ENCODE measurements around the gene BPI. TPM values are rescaled to one million over a fixed set of nuclear protein-coding genes. Genes with fewer than 3 reads are reported as not detected.
"Not testable (repeated sequence)": the region's sequence is repeated elsewhere in the genome, so short reads cannot be mapped to it uniquely, and the experiment has no call there.

Gene BPI
- under 1 TPM in 2 of 4 donors, not detected in 2; 0.66 to 0.92 TPM for total RNA-seq

GRCh38 chr20:38303908-38304379 is at the start of gene BPI:
BPI (plus strand) TSS chr20:38304156; CDS start chr20:38304224, 68 bp downstream.
- no peak within 1 kb of the TSS for H3K4me3 ChIP-seq
- no peaks in the 10 kb centered on the region for H3K36me3 ChIP-seq
- peaks cover 0 to 49% (median 2%) of the 10 kb centered on the region in 4 donors for H3K27me3 ChIP-seq
- DNase-seq (ENCODE audit: extremely low spot score) = no peak
- H3K4me1 ChIP-seq = peaks cover 4 to 22% (median 12%) of the 10 kb centered on the region in 4 donors
- intact Hi-C loops (cut with DNase I) = loop anchor here (5.0 kb wide), 1 partner anchor 67 kb away; no protein-coding TSS in a partner anchor
- 75% methylated on average over 20 of the region's 21 CpGs for WGBS
- H3K27ac ChIP-seq (replicated peaks in 1 of 4) = no peak within 1 kb of the TSS
- H3K9me3 ChIP-seq = no peaks in the 10 kb centered on the region
- TF ChIP-seq EP300 (IDR thresholded peaks at IDR 0.05) (no peak), CTCF (IDR thresholded peaks at IDR 0.05) (no peak), POLR2A (IDR thresholded peaks at IDR 0.05; ENCODE audit: low read depth) (no peak), POLR2AphosphoS5 (IDR thresholded peaks at IDR 0.05) (no peak)

- DNase-seq (ENCODE audit: extremely low spot score); H3K4me3 ChIP-seq; H3K9me3 ChIP-seq; H3K36me3 ChIP-seq; H3K27me3 ChIP-seq; intact Hi-C loops (cut with DNase I): not testable (repeated sequence)
- Histone ChIP-seq H3K27ac (replicated peaks in 1 of 4) (peak overlapping the region; percentile 62 to 88 (median 70)), H3K4me1 (peaks cover 0 to 72% (median 61%) of the 10 kb centered on the region in 4 donors)
- WGBS = 72% methylated on average over 4 of the region's 4 CpGs
Observed at GRCh38 chr20:38254621-38255020, 49.3 kb upstream of the BPI start.

GRCh38 chr20:38255393-38255792 is 48.6 kb upstream of the BPI start:
- no peak for TF ChIP-seq POLR2A (IDR thresholded peaks at IDR 0.05; ENCODE audit: low read depth)
- TF ChIP-seq CTCF (IDR thresholded peaks at IDR 0.05) = no peak
- TF ChIP-seq EP300 (IDR thresholded peaks at IDR 0.05) = no peak
- TF ChIP-seq POLR2AphosphoS5 (IDR thresholded peaks at IDR 0.05) = no peak
- no peaks in the 10 kb centered on the region for H3K9me3 ChIP-seq
- WGBS = 43% methylated on average over 5 of the region's 5 CpGs
- peaks cover 0 to 73% (median 62%) of the 10 kb centered on the region in 4 donors for H3K4me1 ChIP-seq
- intact Hi-C loops (cut with DNase I) = no loop called here
- no peak overlapping the region for H3K4me3 ChIP-seq
- no peak for DNase-seq (ENCODE audit: extremely low spot score)
- H3K36me3 ChIP-seq = no peaks in the 10 kb centered on the region
- peak overlapping the region; percentile 62 to 88 (median 70) for H3K27ac ChIP-seq (replicated peaks in 1 of 4)
- peaks cover 0 to 12% (median 3%) of the 10 kb centered on the region in 4 donors for H3K27me3 ChIP-seq

- H3K9me3 ChIP-seq = no peaks in the 10 kb centered on the region
- H3K4me1 ChIP-seq = peaks cover 0 to 79% (median 65%) of the 10 kb centered on the region in 4 donors
- DNase-seq (ENCODE audit: extremely low spot score) = no peak
- no peak for TF ChIP-seq POLR2AphosphoS5 (IDR thresholded peaks at IDR 0.05)
- TF ChIP-seq CTCF (IDR thresholded peaks at IDR 0.05) = no peak
- no peak for TF ChIP-seq POLR2A (IDR thresholded peaks at IDR 0.05; ENCODE audit: low read depth)
- no peak for TF ChIP-seq EP300 (IDR thresholded peaks at IDR 0.05)
- WGBS = 84% methylated on average over 4 of the region's 4 CpGs
- peaks cover 0 to 19% (median 4%) of the 10 kb centered on the region in 4 donors for H3K27me3 ChIP-seq
- H3K4me3 ChIP-seq = no peak overlapping the region
- intact Hi-C loops (cut with DNase I) = no loop called here
- no peaks in the 10 kb centered on the region for H3K36me3 ChIP-seq
- peak overlapping the region; percentile 62 to 88 (median 70) for H3K27ac ChIP-seq (replicated peaks in 1 of 4)
Observed at GRCh38 chr20:38256021-38256420, 47.9 kb upstream of the BPI start.

- 69% methylated on average over 2 of the region's 2 CpGs for WGBS
- intact Hi-C loops (cut with DNase I) = no loop called here
- Histone ChIP-seq H3K4me3 (no peak overlapping the region), H3K27me3 (peaks cover 0 to 25% (median 4%) of the 10 kb centered on the region in 4 donors), H3K9me3 (no peaks in the 10 kb centered on the region), H3K27ac (replicated peaks in 1 of 4) (peak overlapping the region; percentile 30 to 88 (median 70)), H3K36me3 (no peaks in the 10 kb centered on the region), H3K4me1 (peaks cover 0 to 73% (median 57%) of the 10 kb centered on the region in 4 donors)
- no peak for TF ChIP-seq POLR2AphosphoS5 (IDR thresholded peaks at IDR 0.05)
- TF ChIP-seq EP300 (IDR thresholded peaks at IDR 0.05) = no peak
- no peak for TF ChIP-seq CTCF (IDR thresholded peaks at IDR 0.05)
- no peak for TF ChIP-seq POLR2A (IDR thresholded peaks at IDR 0.05; ENCODE audit: low read depth)
- DNase-seq (ENCODE audit: extremely low spot score) = no peak
Observed at GRCh38 chr20:38256966-38257365, 47.0 kb upstream of the BPI start.
